Dendritic cell treated with granulocyte-macrophage colony-stimulating factor and Interleukin-4, amounts not matched to agents 40 ng/mL and 50 ng/mL, for 4 days (primary cell): ENCODE results near the gene CNTN2.

Experiments used
- H3K27ac Mint-ChIP-seq: one replicate; pipeline ENCODE4 v1.8.0; 2022; ENCODE audit warnings: mild to moderate bottlenecking, mixed read lengths
- H3K27me3 Mint-ChIP-seq: one replicate; pipeline ENCODE4 v1.8.0; 2022; ENCODE audit warnings: mild to moderate bottlenecking, mixed read lengths
- H3K36me3 Mint-ChIP-seq: one replicate; pipeline ENCODE4 v1.8.0; 2022; ENCODE audit warnings: low read depth, mixed read lengths
- H3K4me1 Mint-ChIP-seq: one replicate; pipeline ENCODE4 v1.8.0; 2022; ENCODE audit warnings: low read depth, mixed read lengths
- H3K4me3 Mint-ChIP-seq: one replicate; pipeline ENCODE4 v1.8.0; 2022; ENCODE audit warnings: mild to moderate bottlenecking, moderate library complexity, mixed read lengths
- H3K9me3 Mint-ChIP-seq: one replicate; pipeline ENCODE4 v1.8.0; 2022; ENCODE audit warnings: mixed read lengths
- intact Hi-C: fragments of 100-400 bp; cut with micrococcal nuclease; formaldehyde crosslinking; loops from one replicate; pipeline ENCODE4 v1.15.0; 2022

CNTN2 gene

DNA sequence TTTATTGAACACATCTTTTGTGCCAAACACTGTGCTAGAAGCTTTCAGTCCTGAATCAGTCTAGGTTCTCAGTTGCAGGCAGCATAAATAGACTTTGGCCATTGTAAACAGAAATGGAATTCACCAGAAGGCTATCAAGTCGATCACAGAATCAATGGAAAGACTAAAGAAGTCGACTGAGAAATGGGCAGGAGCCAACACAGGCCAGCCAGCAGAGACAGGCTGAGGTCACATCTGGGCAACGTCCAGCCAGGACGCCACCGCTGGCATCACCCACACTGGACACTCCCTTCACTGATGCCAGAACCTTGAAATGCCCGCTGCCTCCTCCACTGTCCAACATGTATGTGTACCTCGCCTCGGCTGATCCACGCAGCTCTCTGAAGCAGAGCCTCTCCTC is 5.5 kb upstream of the CNTN2 start:
- H3K4me1 Mint-ChIP-seq: no peaks in the 10 kb centered on the region
- peaks cover 28% of the 10 kb centered on the region for H3K27me3 Mint-ChIP-seq

GRCh38 chr1:205038132-205038786 is 4.8 kb upstream of the CNTN2 start:
- Mint-ChIP-seq H3K36me3 (no peaks in the 10 kb centered on the region), H3K4me1 (no peaks in the 10 kb centered on the region), H3K27ac (no peak overlapping the region), H3K27me3 (peaks cover 33% of the 10 kb centered on the region), H3K9me3 (no peaks in the 10 kb centered on the region), H3K4me3 (no peak overlapping the region)
- intact Hi-C loops: no loop called here

More for the DNA sequence above, 5.5 kb upstream of the CNTN2 start:
- Mint-ChIP-seq H3K4me3 (no peak overlapping the region), H3K27ac (no peak overlapping the region), H3K9me3 (no peaks in the 10 kb centered on the region), H3K36me3 (no peaks in the 10 kb centered on the region)
- intact Hi-C loops: no loop called here

- no peak overlapping the region for H3K27ac Mint-ChIP-seq
- H3K4me1 Mint-ChIP-seq: no peaks in the 10 kb centered on the region
- H3K27me3 Mint-ChIP-seq: peaks cover 62% of the 10 kb centered on the region
- H3K4me3 Mint-ChIP-seq: no peak overlapping the region
- H3K36me3 Mint-ChIP-seq: no peaks in the 10 kb centered on the region
- no peaks in the 10 kb centered on the region for H3K9me3 Mint-ChIP-seq
- intact Hi-C loops: no loop called here
Measured at GRCh38 chr1:205041001-205041715, 1.9 kb upstream of the CNTN2 start.

GRCh38 chr1:205041998-205042910 is 758 bp upstream of the CNTN2 start:
- Mint-ChIP-seq H3K36me3 (no peaks in the 10 kb centered on the region), H3K9me3 (no peaks in the 10 kb centered on the region), H3K27me3 (peaks cover 70% of the 10 kb centered on the region), H3K27ac (no peak overlapping the region), H3K4me3 (no peak overlapping the region), H3K4me1 (no peaks in the 10 kb centered on the region)
- intact Hi-C loops: no loop called here

DNA sequence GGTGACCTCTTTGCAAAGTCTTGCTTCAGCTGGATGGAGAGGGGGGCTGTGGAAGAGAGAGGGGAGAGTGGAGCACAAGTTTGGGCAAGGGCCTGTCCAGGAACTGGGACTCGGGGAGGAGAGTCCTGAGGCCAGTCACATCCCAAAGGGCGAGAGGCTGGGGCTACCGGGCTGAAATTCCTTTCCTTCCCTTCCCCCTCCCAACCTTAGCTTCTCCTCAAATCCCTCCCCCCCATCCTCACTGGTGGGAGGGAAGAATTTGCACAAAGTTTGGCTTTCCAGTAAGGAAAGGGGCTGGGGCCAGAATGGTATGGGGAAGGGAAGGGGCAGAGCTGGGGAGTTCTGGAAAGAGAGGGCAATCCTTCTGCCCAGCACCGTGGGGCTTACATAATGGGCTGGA is 854 bp downstream of the CNTN2 start:
- Mint-ChIP-seq H3K27me3 (peaks cover 70% of the 10 kb centered on the region), H3K4me3 (no peak overlapping the region), H3K36me3 (no peaks in the 10 kb centered on the region), H3K27ac (no peak overlapping the region), H3K9me3 (no peaks in the 10 kb centered on the region), H3K4me1 (no peaks in the 10 kb centered on the region)
- intact Hi-C loops: no loop called here

DNA sequence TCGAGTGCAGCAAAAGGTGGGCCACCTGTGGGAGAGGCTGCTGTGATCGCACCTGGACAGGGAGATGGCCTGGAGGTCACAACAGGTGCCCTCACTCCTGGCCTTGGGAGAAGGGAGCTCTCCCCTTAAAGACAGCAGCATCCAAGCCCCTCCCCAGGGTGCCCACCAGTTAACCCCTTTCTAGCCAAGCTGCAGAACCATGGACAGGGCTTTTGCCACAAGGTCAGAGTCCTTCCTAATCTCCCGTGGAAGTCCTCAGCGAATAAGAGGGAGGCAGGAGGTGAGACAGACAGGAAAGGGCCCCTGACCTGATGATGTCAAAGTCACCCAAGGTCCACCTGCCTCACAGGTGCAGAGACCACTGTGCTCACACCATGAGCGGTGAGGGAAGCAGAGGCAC is 1.7 kb downstream of the CNTN2 start:
- Mint-ChIP-seq H3K4me1 (no peaks in the 10 kb centered on the region), H3K27ac (no peak overlapping the region), H3K4me3 (no peak overlapping the region), H3K27me3 (peaks cover 69% of the 10 kb centered on the region), H3K9me3 (no peaks in the 10 kb centered on the region), H3K36me3 (no peaks in the 10 kb centered on the region)
- intact Hi-C loops: no loop called here

DNA sequence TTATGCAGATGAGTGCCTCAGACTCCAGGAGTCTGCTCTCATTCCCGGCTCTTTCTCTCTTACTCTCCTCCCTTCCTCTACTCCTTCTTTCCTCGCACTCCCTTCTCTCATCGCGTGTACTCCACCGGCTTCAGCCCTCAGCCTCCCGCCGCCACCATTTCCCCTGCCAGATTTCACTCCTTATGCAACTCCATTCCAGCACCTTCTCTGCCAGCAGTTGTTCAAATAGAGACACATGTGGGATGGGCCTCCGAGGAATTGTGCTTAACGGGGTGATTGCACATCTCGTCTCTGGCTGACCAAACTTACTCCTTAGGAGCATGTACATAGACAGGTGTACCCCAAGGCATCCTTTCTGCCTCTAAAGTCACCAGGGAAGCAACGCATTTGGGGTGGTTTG is 2.1 kb downstream of the CNTN2 start:
- H3K4me1 Mint-ChIP-seq: no peaks in the 10 kb centered on the region
- peaks cover 66% of the 10 kb centered on the region for H3K27me3 Mint-ChIP-seq
- H3K27ac Mint-ChIP-seq: no peak overlapping the region
- no peaks in the 10 kb centered on the region for H3K36me3 Mint-ChIP-seq
- H3K9me3 Mint-ChIP-seq: no peaks in the 10 kb centered on the region
- intact Hi-C loops: no loop called here
- H3K4me3 Mint-ChIP-seq: no peak overlapping the region

GRCh38 chr1:205046870-205047269 is 3.9 kb downstream of the CNTN2 start:
- Mint-ChIP-seq H3K27ac (no peak overlapping the region), H3K4me3 (no peak overlapping the region), H3K27me3 (peaks cover 55% of the 10 kb centered on the region), H3K4me1 (no peaks in the 10 kb centered on the region), H3K36me3 (no peaks in the 10 kb centered on the region), H3K9me3 (no peaks in the 10 kb centered on the region)
- intact Hi-C loops: no loop called here

- no peak overlapping the region for H3K27ac Mint-ChIP-seq
- H3K4me1 Mint-ChIP-seq: no peaks in the 10 kb centered on the region
- H3K9me3 Mint-ChIP-seq: no peaks in the 10 kb centered on the region
- no peaks in the 10 kb centered on the region for H3K36me3 Mint-ChIP-seq
- no peak overlapping the region for H3K4me3 Mint-ChIP-seq
- H3K27me3 Mint-ChIP-seq: peaks cover 46% of the 10 kb centered on the region
- intact Hi-C loops: no loop called here
Measured at GRCh38 chr1:205047764-205048231, 4.8 kb downstream of the CNTN2 start.

GRCh38 chr1:205048382-205048781 is 5.4 kb downstream of the CNTN2 start:
- H3K27me3 Mint-ChIP-seq: peaks cover 42% of the 10 kb centered on the region
- no peak overlapping the region for H3K4me3 Mint-ChIP-seq
- intact Hi-C loops: no loop called here
- no peaks in the 10 kb centered on the region for H3K4me1 Mint-ChIP-seq
- no peaks in the 10 kb centered on the region for H3K36me3 Mint-ChIP-seq
- no peaks in the 10 kb centered on the region for H3K9me3 Mint-ChIP-seq
- H3K27ac Mint-ChIP-seq: no peak overlapping the region

GRCh38 chr1:205049479-205049878 is 6.5 kb downstream of the CNTN2 start:
- H3K36me3 Mint-ChIP-seq: no peaks in the 10 kb centered on the region
- H3K27me3 Mint-ChIP-seq: peaks cover 31% of the 10 kb centered on the region
- no peak overlapping the region for H3K27ac Mint-ChIP-seq
- no peaks in the 10 kb centered on the region for H3K9me3 Mint-ChIP-seq
- intact Hi-C loops: no loop called here
- H3K4me1 Mint-ChIP-seq: no peaks in the 10 kb centered on the region
- H3K4me3 Mint-ChIP-seq: no peak overlapping the region

DNA sequence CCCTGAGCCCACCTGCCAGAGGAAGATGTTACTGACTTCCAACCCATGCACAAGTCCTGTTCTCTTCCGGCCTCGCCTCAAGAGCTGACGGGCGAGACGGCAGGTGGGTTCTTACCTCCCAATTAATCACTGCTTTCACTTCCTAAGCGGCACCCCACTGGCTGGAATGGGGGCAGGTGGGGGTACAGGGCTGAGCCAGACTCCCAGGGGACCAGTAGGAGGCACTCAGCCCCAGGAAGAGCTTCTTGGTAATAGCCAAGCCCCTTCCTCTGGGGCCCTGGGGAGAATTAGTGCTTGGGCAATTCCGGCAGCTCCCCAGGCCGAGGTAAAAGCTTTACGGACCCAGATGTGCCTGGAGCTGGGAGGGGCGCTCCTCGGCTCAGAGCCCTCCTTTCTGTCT is 9.7 kb downstream of the CNTN2 start:
- H3K36me3 Mint-ChIP-seq: no peaks in the 10 kb centered on the region
- intact Hi-C loops: no loop called here
- no peaks in the 10 kb centered on the region for H3K27me3 Mint-ChIP-seq
- no peak overlapping the region for H3K27ac Mint-ChIP-seq
- H3K4me3 Mint-ChIP-seq: no peak overlapping the region
- no peaks in the 10 kb centered on the region for H3K9me3 Mint-ChIP-seq
- no peaks in the 10 kb centered on the region for H3K4me1 Mint-ChIP-seq

DNA sequence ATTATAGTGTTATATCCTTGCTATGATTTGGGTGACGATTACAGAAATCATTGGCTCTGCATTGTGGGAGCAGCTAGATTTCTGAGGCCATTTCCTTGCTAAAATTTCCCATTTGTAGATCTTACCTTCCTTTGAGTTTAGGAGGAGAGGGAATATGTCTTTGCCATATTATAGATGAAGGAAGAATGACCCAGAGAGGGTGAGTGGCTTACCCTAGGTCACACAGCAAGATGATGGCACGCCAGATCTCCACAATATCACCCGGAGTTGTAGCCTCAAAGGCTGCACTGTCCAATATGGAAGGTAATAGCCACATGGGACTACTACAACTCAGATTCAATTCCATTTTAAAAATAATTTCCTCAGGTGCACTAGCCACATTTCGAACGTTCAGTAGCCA is 10.3 kb downstream of the CNTN2 start:
- intact Hi-C loops: no loop called here
- Mint-ChIP-seq H3K4me3 (no peak overlapping the region), H3K4me1 (no peaks in the 10 kb centered on the region), H3K27ac (no peak overlapping the region), H3K9me3 (no peaks in the 10 kb centered on the region), H3K27me3 (no peaks in the 10 kb centered on the region), H3K36me3 (no peaks in the 10 kb centered on the region)

DNA sequence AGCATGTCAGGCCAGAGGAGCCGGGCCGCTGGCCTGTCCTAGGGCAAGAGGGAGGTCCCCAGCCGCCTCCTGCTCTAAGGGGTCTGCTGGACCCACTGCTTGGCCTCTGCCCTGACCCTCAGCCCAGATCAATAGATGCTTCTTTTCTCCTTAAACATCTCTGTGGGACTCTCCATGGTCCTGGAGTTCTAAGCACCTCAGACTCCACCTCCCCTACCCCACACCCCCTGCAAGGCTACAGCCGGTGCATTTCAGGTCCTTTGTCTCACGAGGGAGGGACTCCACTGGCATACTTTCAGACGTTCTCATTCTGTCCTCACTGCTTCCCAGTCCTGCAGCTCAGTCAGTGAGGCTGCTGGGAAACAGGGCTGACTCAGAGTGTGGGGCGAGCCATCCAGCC is 11.0 kb downstream of the CNTN2 start:
- no peaks in the 10 kb centered on the region for H3K36me3 Mint-ChIP-seq
- H3K9me3 Mint-ChIP-seq: no peaks in the 10 kb centered on the region
- no peak overlapping the region for H3K27ac Mint-ChIP-seq
- no peak overlapping the region for H3K4me3 Mint-ChIP-seq
- H3K4me1 Mint-ChIP-seq: no peaks in the 10 kb centered on the region
- intact Hi-C loops: no loop called here
- no peaks in the 10 kb centered on the region for H3K27me3 Mint-ChIP-seq
